Breast epithelium (tissue), 4 donors: ENCODE measurements around the gene CYTH2. TPM values are rescaled to one million over a fixed set of nuclear protein-coding genes. Genes with fewer than 3 reads are reported as not detected.

ENCODE experiments used
- DNase-seq, 2 donors: peaks; one replicate each; pipeline ENCODE4 v3.0.0-alpha.2; 2019; ENCODE audit warnings: low spot score in 2 of 2
- H3K27ac ChIP-seq, 2 donors: fragments of 200-600 bp; sonication (generic) in 1 of 2; one replicate each; pipeline ENCODE4 v1.5.1; 2016 to 2019; ENCODE audit warnings: mild to moderate bottlenecking in 1 of 2
- H3K27me3 ChIP-seq, 2 donors: fragments of 200-600 bp; sonication (generic) in 1 of 2; one replicate each; pipeline versions ENCODE4 v1.5.1 to v1.6.0; 2017 to 2019; ENCODE audit warnings: control low read depth in 1 of 2, mild to moderate bottlenecking in 1 of 2
- H3K36me3 ChIP-seq: fragments of 200-600 bp; one replicate; pipeline ENCODE4 v1.5.1; 2019
- H3K4me1 ChIP-seq, 2 donors: fragments of 200-600 bp; sonication (generic); one replicate each; pipeline ENCODE4 v1.5.1; 2016 to 2019; ENCODE audit warnings: control low read depth in 1 of 2
- H3K4me3 ChIP-seq, 3 donors: fragments of 200-600 bp; sonication (generic); 1 replicate in 2 of 3; 2 replicates in 1 of 3; pipeline ENCODE4 v1.5.1; 2016 to 2019; ENCODE audit warnings: mild to moderate bottlenecking in 3 of 3, moderate library complexity in 2 of 3
- H3K9me3 ChIP-seq, 2 donors: fragments of 200-600 bp; sonication (generic) in 1 of 2; one replicate each; pipeline ENCODE4 v1.5.1; 2016 to 2019; ENCODE audit warnings: control low read depth in 1 of 2
- CTCF ChIP-seq, 3 donors: fragments of 450-650 bp; IDR thresholded peaks; one replicate each; pipeline ENCODE4 v1.5.1; 2016 to 2017; ENCODE audit warnings: antibody characterized with exemption in 3 of 3, mild to moderate bottlenecking in 3 of 3, moderate library complexity in 3 of 3
- POLR2A ChIP-seq: fragments of 450-650 bp; IDR thresholded peaks from one replicate; pipeline ENCODE4 v1.6.1; 2016; ENCODE audit warnings: antibody characterized with exemption, mild to moderate bottlenecking, moderate library complexity
- POLR2AphosphoS5 ChIP-seq, 3 donors: sonication (generic); formaldehyde crosslinking; IDR thresholded peaks; one replicate each; pipeline ENCODE4 v1.6.1; 2017; ENCODE audit warnings: antibody characterized with exemption in 3 of 3
- intact Hi-C: fragments of 100-400 bp; cut with DNase I; formaldehyde crosslinking; loops from one replicate; pipeline ENCODE4 v1.15.1; 2023; ENCODE audit warnings: low total_unique reads
- total RNA-seq, 3 donors: library from RNA; depleted of rRNA; stranded (reverse); fragments of >200 nt; gene quantifications; one replicate each; pipeline ENCODE4 v1.1.0, GENCODE V29; 2016

CYTH2 gene
- total RNA-seq, 3 donors from 2014 or later: 42.2 to 74.7 (median 70.4) TPM

- H3K4me1 ChIP-seq: no peaks in the 10 kb centered on the region
- no peaks in the 10 kb centered on the region for H3K36me3 ChIP-seq
- H3K27me3 ChIP-seq: no peaks in the 10 kb centered on the region
- TF ChIP-seq POLR2A (no peak), CTCF (IDR thresholded peaks at IDR 0.05) (no peak), POLR2AphosphoS5 (IDR thresholded peaks at IDR 0.05) (no peak)
- H3K27ac ChIP-seq: no peak overlapping the region
- no peak for DNase-seq
- intact Hi-C loops: no loop called here
- H3K9me3 ChIP-seq: no peaks in the 10 kb centered on the region
- no peak overlapping the region for H3K4me3 ChIP-seq
Observed at GRCh38 chr19:48436586-48436985, 32.6 kb upstream of the CYTH2 start.

DNA sequence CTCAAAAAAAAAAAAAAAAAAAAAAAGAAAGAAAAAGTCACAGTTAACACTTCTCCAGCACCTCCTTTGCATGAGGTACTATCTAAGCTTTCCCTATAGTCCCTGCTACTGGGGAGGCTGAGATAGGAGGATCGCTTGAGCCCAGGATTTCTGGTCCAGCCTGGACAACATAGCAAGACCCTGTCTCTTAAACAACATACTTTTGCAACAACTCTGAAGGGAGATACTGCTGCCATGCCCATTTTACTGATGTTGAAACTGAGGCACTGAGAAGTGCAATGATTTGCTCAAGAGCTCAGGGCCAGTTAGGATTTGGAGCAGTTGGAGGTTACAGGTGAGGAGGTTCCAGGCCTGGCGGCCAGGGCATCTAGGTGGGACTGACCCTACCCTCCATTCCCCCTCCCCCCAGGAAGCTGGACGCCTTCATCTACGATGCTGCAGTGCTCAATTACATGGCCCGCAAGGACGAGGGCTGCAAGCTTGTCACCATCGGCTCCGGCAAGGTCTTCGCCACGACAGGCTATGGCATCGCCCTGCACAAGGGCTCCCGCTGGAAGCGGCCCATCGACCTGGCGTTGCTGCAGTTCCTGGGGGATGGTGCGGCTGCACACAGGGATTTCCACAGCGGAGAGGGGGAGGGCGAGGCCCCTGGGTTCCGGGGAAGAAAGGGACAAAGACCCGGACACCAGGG is 27.7 kb upstream of the CYTH2 start:
- Histone ChIP-seq H3K4me1 (peaks cover 9 to 10% of the 10 kb centered on the region in 2 donors), H3K4me3 (no peak overlapping the region), H3K9me3 (no peaks in the 10 kb centered on the region), H3K36me3 (no peaks in the 10 kb centered on the region), H3K27me3 (peaks cover 0 to 3% of the 10 kb centered on the region in 2 donors), H3K27ac (no peak overlapping the region)
- TF ChIP-seq CTCF (IDR thresholded peaks at IDR 0.05) (no peak), POLR2AphosphoS5 (IDR thresholded peaks at IDR 0.05) (no peak), POLR2A (no peak)
- DNase-seq: no peak
- intact Hi-C loops: no loop called here

- H3K27me3 ChIP-seq: peaks cover 0 to 3% of the 10 kb centered on the region in 2 donors
- H3K4me3 ChIP-seq: peak overlapping the region in 2 of 3 donors; percentile 86 to 99
- peaks cover 10 to 12% of the 10 kb centered on the region in 2 donors for H3K4me1 ChIP-seq
- no peaks in the 10 kb centered on the region for H3K9me3 ChIP-seq
- no peaks in the 10 kb centered on the region for H3K36me3 ChIP-seq
- intact Hi-C loops: loop anchor here (1.0 kb wide), 1 partner anchor 37 kb away; no protein-coding TSS in a partner anchor
- DNase-seq: no peak
- TF ChIP-seq CTCF (IDR thresholded peaks at IDR 0.05): no peak
- TF ChIP-seq POLR2AphosphoS5 (IDR thresholded peaks at IDR 0.05): no peak
- TF ChIP-seq POLR2A: no peak
- H3K27ac ChIP-seq: no peak overlapping the region
Observed at GRCh38 chr19:48442116-48443035, 26.8 kb upstream of the CYTH2 start.

- Histone ChIP-seq H3K27ac (no peak overlapping the region), H3K27me3 (peaks cover 0 to 3% of the 10 kb centered on the region in 2 donors), H3K36me3 (no peaks in the 10 kb centered on the region), H3K4me3 (peak overlapping the region in 2 of 3 donors; percentile 86 to 99), H3K9me3 (no peaks in the 10 kb centered on the region), H3K4me1 (peaks cover 10 to 12% of the 10 kb centered on the region in 2 donors)
- no peak for DNase-seq
- no peak for TF ChIP-seq CTCF (IDR thresholded peaks at IDR 0.05)
- intact Hi-C loops: loop anchor here (1.0 kb wide), 1 partner anchor 36 kb away; no protein-coding TSS in a partner anchor
Observed at GRCh38 chr19:48443256-48443655, 25.9 kb upstream of the CYTH2 start.
